Activated B cell treated with CpG ODN at 0.5 μM for 24 hours (primary cell): Measurements from ENCODE around the gene METTL23. TPM values are rescaled to one million over a fixed set of nuclear protein-coding genes. Genes with fewer than 3 reads are reported as not detected.
A peak's percentile ranks its signal among the peaks of the same experiment; 100 is the strongest.

Experiments used
- ATAC-seq: fragments of 200-7000 bp; cut with Tn5 transposase; one replicate; pipeline ENCODE4 v1.10.0; 2021; ENCODE audit warnings: low read depth, mild to moderate bottlenecking, moderate library complexity
- CTCF ChIA-PET: fragments of 350-600 bp; sonication (Branson Sonifier 250); formaldehyde crosslinking; loops from one replicate; lab custom pipeline; 2021; ENCODE audit warnings: antibody characterized with exemption; lab: Charles Lee
- POLR2A ChIA-PET: fragments of 350-600 bp; sonication (Branson Sonifier 250); formaldehyde crosslinking; loops from one replicate; lab custom pipeline; 2021; ENCODE audit warnings: antibody characterized with exemption; lab: Charles Lee
- DNase-seq: peaks from one replicate; pipeline ENCODE4 v3.0.0; 2022
- H3K27ac Mint-ChIP-seq: one replicate; pipeline ENCODE4 v1.8.0; 2020; ENCODE audit warnings: mixed read lengths
- H3K27me3 Mint-ChIP-seq: one replicate; pipeline ENCODE4 v1.8.0; 2021; ENCODE audit warnings: mixed read lengths
- H3K36me3 Mint-ChIP-seq: one replicate; pipeline ENCODE4 v1.8.0; 2021; ENCODE audit warnings: low read depth, mixed read lengths
- H3K4me1 Mint-ChIP-seq: one replicate; pipeline ENCODE4 v1.8.0; 2021; ENCODE audit warnings: mixed read lengths
- H3K4me3 Mint-ChIP-seq: one replicate; pipeline ENCODE4 v1.8.0; 2020; ENCODE audit warnings: mild to moderate bottlenecking, mixed read lengths
- H3K9me3 Mint-ChIP-seq: one replicate; pipeline ENCODE4 v1.8.0; 2020; ENCODE audit warnings: mixed read lengths
- intact Hi-C: fragments of 100-400 bp; cut with micrococcal nuclease; formaldehyde crosslinking; loops from one replicate; pipeline ENCODE4 v1.15.1; 2024
- total RNA-seq: library from RNA; stranded (reverse); gene quantifications from 2 replicates; pipeline ENCODE4 v1.2.3, GENCODE V29; 2022
- TF ChIP-seq, protein P1 (sequence below): fragments of 200-600 bp; IDR thresholded peaks from one replicate; pipeline ENCODE4 v1.8.0; 2022; ENCODE audit warnings: antibody characterized with exemption, mild to moderate bottlenecking

Gene METTL23
- total RNA-seq, 1 donor from 2014 or later: 56.0 TPM

DNA sequence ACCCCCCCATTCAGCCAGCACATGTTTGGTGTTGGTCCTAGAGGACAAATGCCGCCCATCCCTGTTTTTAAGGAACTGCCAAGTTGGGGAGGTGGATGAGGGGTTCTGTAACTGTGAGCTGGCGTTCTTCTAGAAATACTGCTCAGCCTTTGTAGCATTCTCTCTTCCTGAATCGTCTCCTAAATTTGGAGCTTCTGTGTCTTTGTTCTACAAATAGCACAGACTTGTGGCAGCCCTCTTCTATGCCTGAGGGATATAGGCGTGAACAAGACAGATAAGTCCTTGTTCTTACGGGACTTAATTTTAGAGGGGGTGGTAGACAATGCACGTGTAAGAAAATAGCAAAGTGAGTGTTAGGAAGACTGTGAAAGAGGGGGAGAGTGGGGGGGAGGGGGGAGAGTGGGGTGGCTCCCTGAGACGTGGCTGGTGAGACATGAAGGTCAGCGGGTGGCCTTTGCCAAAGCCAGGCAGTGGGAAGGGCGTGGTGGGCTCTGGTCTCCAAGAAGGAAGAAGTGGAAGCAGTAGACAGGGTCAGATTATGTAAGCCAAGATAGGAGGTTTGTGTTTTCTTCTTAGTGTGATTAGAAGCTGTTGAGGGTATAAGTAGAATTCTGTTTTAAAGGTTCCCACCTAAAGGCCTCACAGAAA is 21.2 kb downstream of the METTL23 start:
- CTCF ChIA-PET: no interaction called here
- H3K4me3 Mint-ChIP-seq: no peak overlapping the region
- POLR2A ChIA-PET: interaction anchor here (0.6 to 1.7 kb wide), 2 partner anchors 10 to 1514 kb away, joined by 5 to 7 read pairs; partner anchors contain the start of gene MFSD11

DNA sequence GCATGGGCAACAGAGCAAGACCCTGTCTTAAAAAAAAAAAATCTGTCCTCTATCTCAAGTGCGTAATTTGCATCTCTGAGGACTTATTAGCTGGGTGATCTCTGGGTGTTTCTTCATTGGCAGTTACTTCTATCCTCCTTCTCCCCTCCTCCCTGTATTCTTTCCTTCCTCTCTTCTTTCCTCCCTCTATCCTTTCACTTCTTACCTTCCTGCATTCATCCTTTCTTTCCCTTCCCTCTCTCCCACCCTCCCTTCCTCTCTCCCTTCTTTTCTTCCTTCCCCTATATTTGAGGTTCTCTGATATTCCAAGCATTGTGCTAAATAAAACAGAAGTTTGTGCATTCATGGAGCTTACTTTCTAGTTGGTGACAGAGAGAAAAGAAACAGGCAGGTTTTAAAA is 22.0 kb downstream of the METTL23 start:
- Mint-ChIP-seq H3K27ac (no peak overlapping the region), H3K9me3 (no peaks in the 10 kb centered on the region), H3K4me1 (peaks cover 11% of the 10 kb centered on the region), H3K27me3 (no peaks in the 10 kb centered on the region), H3K4me3 (no peak overlapping the region), H3K36me3 (peaks cover 54% of the 10 kb centered on the region)
- ChIA-PET POLR2A (interaction anchor here (1.7 kb wide), 1 partner anchor 11 kb away, joined by 7 read pairs; the partner anchor contains the start of gene MFSD11), CTCF (no interaction called here)
- intact Hi-C loops: no loop called here
- DNase-seq: no peak
- no peak for ATAC-seq
- TF ChIP-seq, protein P1, sequence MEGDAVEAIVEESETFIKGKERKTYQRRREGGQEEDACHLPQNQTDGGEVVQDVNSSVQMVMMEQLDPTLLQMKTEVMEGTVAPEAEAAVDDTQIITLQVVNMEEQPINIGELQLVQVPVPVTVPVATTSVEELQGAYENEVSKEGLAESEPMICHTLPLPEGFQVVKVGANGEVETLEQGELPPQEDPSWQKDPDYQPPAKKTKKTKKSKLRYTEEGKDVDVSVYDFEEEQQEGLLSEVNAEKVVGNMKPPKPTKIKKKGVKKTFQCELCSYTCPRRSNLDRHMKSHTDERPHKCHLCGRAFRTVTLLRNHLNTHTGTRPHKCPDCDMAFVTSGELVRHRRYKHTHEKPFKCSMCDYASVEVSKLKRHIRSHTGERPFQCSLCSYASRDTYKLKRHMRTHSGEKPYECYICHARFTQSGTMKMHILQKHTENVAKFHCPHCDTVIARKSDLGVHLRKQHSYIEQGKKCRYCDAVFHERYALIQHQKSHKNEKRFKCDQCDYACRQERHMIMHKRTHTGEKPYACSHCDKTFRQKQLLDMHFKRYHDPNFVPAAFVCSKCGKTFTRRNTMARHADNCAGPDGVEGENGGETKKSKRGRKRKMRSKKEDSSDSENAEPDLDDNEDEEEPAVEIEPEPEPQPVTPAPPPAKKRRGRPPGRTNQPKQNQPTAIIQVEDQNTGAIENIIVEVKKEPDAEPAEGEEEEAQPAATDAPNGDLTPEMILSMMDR: no peak

More for the DNA sequence above, 21.2 kb downstream of the METTL23 start:
- no peaks in the 10 kb centered on the region for H3K9me3 Mint-ChIP-seq
- peaks cover 54% of the 10 kb centered on the region for H3K36me3 Mint-ChIP-seq
- TF ChIP-seq, protein P1: no peak
- intact Hi-C loops: no loop called here
- ATAC-seq: no peak
- H3K4me1 Mint-ChIP-seq: peaks cover 3% of the 10 kb centered on the region
- H3K27me3 Mint-ChIP-seq: no peaks in the 10 kb centered on the region
- H3K27ac Mint-ChIP-seq: no peak overlapping the region
- no peak for DNase-seq

DNA sequence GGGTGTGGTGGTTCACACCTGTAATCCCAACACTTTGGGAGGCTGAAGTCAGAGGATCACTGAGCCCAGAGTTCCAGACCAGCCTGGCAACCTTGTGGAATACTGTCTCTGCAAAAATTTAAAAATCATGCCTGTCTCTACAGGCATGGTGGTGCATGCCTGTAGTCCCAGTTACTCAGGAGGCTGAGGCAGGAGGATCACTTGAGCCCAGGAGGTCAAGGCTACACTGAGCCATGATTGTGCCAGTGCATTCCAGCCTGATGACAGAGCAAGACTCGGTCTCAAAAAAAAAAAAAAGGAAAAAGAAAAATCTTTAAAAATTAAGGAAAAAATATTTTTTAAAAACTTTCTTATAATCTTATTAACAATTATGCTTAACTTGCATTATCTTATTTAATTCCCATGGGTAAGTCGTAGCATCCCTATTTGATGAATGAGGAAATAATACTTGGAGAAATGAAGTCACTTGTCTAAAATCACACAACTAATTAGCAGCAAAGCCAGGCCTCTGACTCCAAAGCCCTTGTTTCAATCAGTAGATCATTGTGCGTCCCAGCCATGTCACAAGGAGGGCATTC is 24.9 kb downstream of the METTL23 start:
- intact Hi-C loops: no loop called here
- CTCF ChIA-PET: no interaction called here
- H3K27me3 Mint-ChIP-seq: no peaks in the 10 kb centered on the region
- H3K36me3 Mint-ChIP-seq: peaks cover 31% of the 10 kb centered on the region
- TF ChIP-seq, protein P1: no peak
- no peak overlapping the region for H3K4me3 Mint-ChIP-seq
- H3K4me1 Mint-ChIP-seq: peaks cover 11% of the 10 kb centered on the region
- DNase-seq: no peak
- no peak for ATAC-seq
- POLR2A ChIA-PET: interaction anchor here (1.1 kb wide), 1 partner anchor 15 kb away, joined by 4 read pairs; the partner anchor contains the start of gene SRSF2
- no peaks in the 10 kb centered on the region for H3K9me3 Mint-ChIP-seq
- H3K27ac Mint-ChIP-seq: no peak overlapping the region

DNA sequence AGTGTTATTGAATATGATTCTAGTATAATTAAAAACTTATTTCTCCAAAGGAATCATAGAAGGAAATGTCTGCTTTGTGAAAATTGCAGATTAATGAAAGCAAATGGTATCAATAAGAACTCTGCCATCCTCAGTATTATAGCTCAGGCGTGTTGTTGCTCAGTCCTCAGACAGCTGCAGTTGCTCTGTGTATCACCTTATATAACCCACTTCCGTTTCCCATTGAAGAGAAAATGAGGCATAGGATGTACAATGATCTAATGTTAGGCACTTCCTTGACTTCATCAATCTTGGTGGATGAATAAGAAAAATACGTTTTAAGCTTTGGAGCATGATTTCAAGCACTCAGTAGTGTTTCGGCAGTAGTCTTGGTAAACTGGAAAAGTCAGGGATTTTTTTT is 25.4 kb downstream of the METTL23 start:
- TF ChIP-seq, protein P1: no peak
- H3K4me3 Mint-ChIP-seq: no peak overlapping the region
- ATAC-seq (no peak), DNase-seq (no peak)
- H3K4me1 Mint-ChIP-seq: peaks cover 11% of the 10 kb centered on the region
- peak overlapping the region; percentile 15 for H3K27ac Mint-ChIP-seq
- H3K36me3 Mint-ChIP-seq: peaks cover 31% of the 10 kb centered on the region
- no peaks in the 10 kb centered on the region for H3K27me3 Mint-ChIP-seq
- ChIA-PET CTCF (no interaction called here), POLR2A (interaction anchor here (0.7 to 1.1 kb wide), 2 partner anchors 15 to 80 kb away, joined by 4 to 6 read pairs; partner anchors contain the start of gene SRSF2)
- no peaks in the 10 kb centered on the region for H3K9me3 Mint-ChIP-seq
- intact Hi-C loops: no loop called here
